Small intestine (tissue), 7 donors: ENCODE measurements around the gene FBXO10. TPM values are rescaled to one million over a fixed set of nuclear protein-coding genes. Genes with fewer than 3 reads are reported as not detected.
A peak's percentile ranks its signal among the peaks of the same experiment; 100 is the strongest.

Experiments
- DNase-seq, 2 donors: peaks; one replicate each; pipeline versions ENCODE4 v3.0.0 to v3.0.0-alpha.2; 2013
- FAIRE-seq: peaks from 2 replicates; lab custom pipeline; 2012; peaks lifted over from hg19 to GRCh38; lab: Jason Lieb, UNC
- H3K27ac ChIP-seq, 3 donors: one replicate each; pipeline ENCODE4 v1.5.1; 2013; ENCODE audit warnings: low read length in 2 of 3, mild to moderate bottlenecking in 2 of 3, control low read depth in 1 of 3, inconsistent platforms in 1 of 3, low read depth in 1 of 3, moderate library complexity in 1 of 3
- H3K27me3 ChIP-seq, 3 donors: one replicate each; pipeline ENCODE4 v1.6.1; 2013; ENCODE audit warnings: low read length in 3 of 3, inconsistent platforms in 1 of 3; ENCODE audit not compliant: control insufficient read depth in 3 of 3, insufficient read depth in 3 of 3
- H3K36me3 ChIP-seq, 3 donors: one replicate each; pipeline ENCODE4 v1.6.1; 2013; ENCODE audit warnings: low read length in 3 of 3, inconsistent platforms in 1 of 3, low read depth in 1 of 3, mild to moderate bottlenecking in 1 of 3, moderate library complexity in 1 of 3; ENCODE audit not compliant: control insufficient read depth in 3 of 3, insufficient read depth in 2 of 3
- H3K4me1 ChIP-seq, 3 donors: one replicate each; pipeline ENCODE4 v1.6.1; 2013; ENCODE audit warnings: low read length in 2 of 3, inconsistent platforms in 1 of 3, low read depth in 1 of 3, mild to moderate bottlenecking in 1 of 3, moderate library complexity in 1 of 3; ENCODE audit not compliant: control insufficient read depth in 3 of 3, insufficient read depth in 2 of 3
- H3K4me3 ChIP-seq, 3 donors: one replicate each; pipeline ENCODE4 v1.5.1; 2013; ENCODE audit warnings: low read length in 3 of 3, control low read depth in 1 of 3, inconsistent platforms in 1 of 3, low read depth in 1 of 3, mild to moderate bottlenecking in 1 of 3, moderate library complexity in 1 of 3
- H3K9me3 ChIP-seq, 2 donors: one replicate each; pipeline ENCODE4 v1.6.1; 2013; ENCODE audit warnings: low read depth in 1 of 2, low read length in 1 of 2; ENCODE audit not compliant: control insufficient read depth in 2 of 2, insufficient read depth in 1 of 2
- WGBS, 3 donors: extraction: QIAGEN DNeasy Blood & Tissue Kit; methylation state at CpG; one replicate each; pipeline ENCODE4 v1.1.7; 2013; 5-methylcytosine and 5-hydroxymethylcytosine counted together
- polyA plus RNA-seq, 4 donors: library from polyadenylated mRNA; stranded (reverse) in 3 of 4; unstranded in 1 of 4; fragments of 200-250 nt in 3 of 4; fragments of 120-200 nt in 1 of 4; gene quantifications; one replicate each; pipeline versions ENCODE4 v1.2.1 to v1.2.3, GENCODE V29; 2013
- donor health status: healthy with polysubstance abuse.
- donor health status: control.
- donor health status: control.
- donor health status: Bipolar disorder and iron deficiency.
- donor health status: healthy.

Gene FBXO10
- polyA plus RNA-seq, 4 donors, result 1.4 to 4.4 (median 2.4) TPM

DNA sequence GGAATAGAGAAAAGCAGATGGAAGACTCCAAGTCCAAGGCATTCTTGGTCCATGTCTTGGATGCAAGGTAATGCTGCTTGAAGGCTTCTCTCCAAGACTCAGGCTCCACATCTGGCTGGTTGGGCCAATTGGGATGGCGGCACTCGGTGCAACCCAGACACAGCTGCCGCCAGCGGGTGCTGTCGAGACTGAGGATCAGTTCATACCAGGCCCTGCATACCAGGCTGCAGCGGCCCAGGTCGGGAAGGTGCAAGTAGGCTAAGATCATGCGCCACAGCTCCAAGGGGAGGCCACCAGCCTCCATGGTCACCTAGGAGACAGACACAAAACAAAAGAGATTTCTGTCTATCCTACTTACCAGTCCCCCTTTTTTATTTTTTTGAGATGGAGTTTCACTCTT, 34.7 kb downstream of the FBXO10 start:
- Histone ChIP-seq H3K9me3 (no peaks in the 10 kb centered on the region), H3K27me3 (no peaks in the 10 kb centered on the region), H3K27ac (no peak overlapping the region), H3K36me3 (peaks cover 0 to 21% (median 2%) of the 10 kb centered on the region in 3 donors), H3K4me1 (no peaks in the 10 kb centered on the region), H3K4me3 (no peak overlapping the region)
- no peak for DNase-seq
- WGBS, 3 donors, result 98 to 100% (median 99%) methylated on average over 8 of the region's 8 CpGs
- no peak for FAIRE-seq

GRCh38 chr9:37540634-37541033, 35.5 kb downstream of the FBXO10 start:
- H3K4me3 ChIP-seq, result no peak overlapping the region
- no peak overlapping the region for H3K27ac ChIP-seq
- WGBS, 3 donors, result 67 to 88% (median 83%) methylated on average over 3 of the region's 3 CpGs
- H3K4me1 ChIP-seq, result no peaks in the 10 kb centered on the region
- H3K36me3 ChIP-seq, result peaks cover 0 to 24% (median 2%) of the 10 kb centered on the region in 3 donors
- FAIRE-seq, result no peak
- no peaks in the 10 kb centered on the region for H3K9me3 ChIP-seq
- peak in 1 of 2 donors; percentile 6 for DNase-seq
- no peaks in the 10 kb centered on the region for H3K27me3 ChIP-seq

DNA sequence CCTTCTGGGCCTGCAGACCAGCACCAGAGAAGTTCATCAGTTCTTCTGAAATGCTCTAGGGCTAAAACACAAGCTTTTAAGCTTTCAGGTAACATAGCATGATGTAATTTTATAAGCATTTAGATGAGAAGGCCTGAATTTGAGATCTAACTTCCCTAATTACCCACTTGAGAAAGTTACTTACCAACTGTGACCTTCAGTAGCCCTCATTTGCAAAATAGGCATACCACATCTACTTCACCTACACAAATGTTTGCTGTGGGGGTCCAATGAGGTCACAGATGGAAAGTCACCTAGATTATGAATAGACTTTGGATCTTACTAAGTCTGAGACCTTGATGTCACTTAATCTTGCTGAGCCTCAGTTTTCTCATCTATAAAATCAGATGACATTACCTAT, 36.5 kb downstream of the FBXO10 start:
- Histone ChIP-seq H3K27me3 (no peaks in the 10 kb centered on the region), H3K36me3 (peaks cover 0 to 27% (median 2%) of the 10 kb centered on the region in 3 donors), H3K27ac (no peak overlapping the region), H3K4me1 (no peaks in the 10 kb centered on the region), H3K4me3 (no peak overlapping the region), H3K9me3 (no peaks in the 10 kb centered on the region)
- DNase-seq (no peak), FAIRE-seq (no peak)

GRCh38 chr9:37538099-37538498, 38.1 kb downstream of the FBXO10 start:
- no peaks in the 10 kb centered on the region for H3K4me1 ChIP-seq
- H3K27me3 ChIP-seq, result no peaks in the 10 kb centered on the region
- no peak overlapping the region for H3K27ac ChIP-seq
- H3K36me3 ChIP-seq, result peaks cover 0 to 27% (median 2%) of the 10 kb centered on the region in 3 donors
- H3K9me3 ChIP-seq, result no peaks in the 10 kb centered on the region
- WGBS, 3 donors, result 83 to 92% (median 87%) methylated on average over 7 of the region's 7 CpGs
- no peak for FAIRE-seq
- no peak overlapping the region for H3K4me3 ChIP-seq
- DNase-seq, result no peak

GRCh38 chr9:37534901-37535300, 41.3 kb downstream of the FBXO10 start:
- Histone ChIP-seq H3K9me3 (no peaks in the 10 kb centered on the region), H3K4me3 (no peak overlapping the region), H3K36me3 (peaks cover 0 to 21% (median 2%) of the 10 kb centered on the region in 3 donors), H3K27ac (no peak overlapping the region), H3K27me3 (no peaks in the 10 kb centered on the region), H3K4me1 (no peaks in the 10 kb centered on the region)
- WGBS, 3 donors, result 84 to 87% (median 87%) methylated on average over 10 of the region's 10 CpGs
- no peak for DNase-seq
- FAIRE-seq, result no peak

DNA sequence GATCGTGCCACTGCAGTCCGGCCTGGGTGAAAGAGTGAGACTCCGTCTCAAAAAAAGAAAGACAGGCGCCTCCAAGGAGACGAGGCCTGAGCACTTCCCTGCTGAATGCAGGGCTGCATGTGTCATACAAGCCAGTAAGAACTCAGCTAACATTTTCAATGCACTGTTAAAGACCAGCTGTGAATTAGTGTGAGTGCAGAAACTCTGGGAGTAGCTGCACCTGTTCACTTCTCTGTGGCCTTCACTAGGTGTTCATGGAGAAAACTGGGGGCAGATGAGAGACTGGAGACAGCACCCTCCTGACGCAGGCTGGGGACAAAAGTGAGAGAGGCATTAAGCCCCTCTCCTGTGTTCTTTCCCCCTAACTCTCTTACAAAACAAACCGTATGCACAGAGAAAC, 41.8 kb downstream of the FBXO10 start:
- no peaks in the 10 kb centered on the region for H3K27me3 ChIP-seq
- H3K27ac ChIP-seq, result no peak overlapping the region
- H3K36me3 ChIP-seq, result peaks cover 0 to 21% (median 2%) of the 10 kb centered on the region in 3 donors
- FAIRE-seq (no peak), DNase-seq (no peak)
- 84 to 96% (median 86%) methylated on average over 7 of the region's 7 CpGs for WGBS, 3 donors
- no peaks in the 10 kb centered on the region for H3K9me3 ChIP-seq
- H3K4me1 ChIP-seq, result no peaks in the 10 kb centered on the region
- H3K4me3 ChIP-seq, result no peak overlapping the region

- H3K4me3 ChIP-seq, result no peak overlapping the region
- peaks cover 0 to 22% (median 0%) of the 10 kb centered on the region in 3 donors for H3K36me3 ChIP-seq
- no peaks in the 10 kb centered on the region for H3K27me3 ChIP-seq
- H3K27ac ChIP-seq, result peak overlapping the region in 2 of 3 donors; percentile 44 to 87
- 86 to 91% (median 87%) methylated on average over 13 of the region's 13 CpGs for WGBS, 3 donors
- H3K9me3 ChIP-seq, result no peaks in the 10 kb centered on the region
- DNase-seq (peak in 1 of 2 donors; percentile 36), FAIRE-seq (no peak)
- H3K4me1 ChIP-seq, result no peaks in the 10 kb centered on the region
These were observed 44.5 kb downstream of the FBXO10 start for GRCh38 chr9:37531699-37532098.

DNA sequence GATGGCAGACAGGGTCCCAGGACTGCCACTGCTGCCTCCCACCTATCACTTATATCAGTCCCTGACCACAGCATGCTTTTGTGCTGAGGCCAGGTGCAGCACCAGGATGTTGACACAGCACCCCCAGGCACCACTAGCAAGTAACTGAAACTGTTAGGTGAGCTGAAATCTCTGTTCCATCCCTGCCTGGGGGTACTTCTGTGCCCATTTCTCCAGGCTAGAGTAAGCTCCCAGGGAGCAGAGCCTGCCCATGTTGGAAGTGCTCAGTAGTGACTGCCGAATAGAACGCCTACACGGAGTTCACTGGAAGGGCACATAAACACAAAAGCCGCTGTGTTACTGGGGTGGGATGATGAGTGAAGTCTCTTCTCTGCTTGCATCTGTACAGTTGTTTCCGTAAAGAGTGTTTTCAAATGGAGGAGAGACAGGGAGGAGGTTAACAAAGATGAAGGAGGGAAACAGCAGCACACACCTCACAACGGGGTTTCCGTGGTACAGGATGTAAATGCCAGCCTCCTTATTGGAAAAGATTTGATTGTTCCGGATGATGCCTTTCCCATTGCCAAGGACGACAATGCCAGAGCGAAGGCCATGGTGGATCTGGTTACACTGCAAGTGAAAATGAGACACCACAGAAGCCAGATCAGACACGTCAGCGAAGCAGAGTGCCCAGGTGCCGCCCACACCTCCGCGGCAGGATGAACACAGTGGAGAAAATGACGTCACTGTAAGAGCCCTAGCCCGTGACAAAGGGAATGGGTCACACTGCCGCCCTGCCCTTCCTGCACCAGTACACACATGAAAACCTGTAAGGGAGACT, 47.3 kb downstream of the FBXO10 start:
- Histone ChIP-seq H3K27ac (peak overlapping the region in 1 of 3 donors; percentile 78), H3K4me1 (no peaks in the 10 kb centered on the region), H3K27me3 (no peaks in the 10 kb centered on the region), H3K9me3 (no peaks in the 10 kb centered on the region), H3K4me3 (no peak overlapping the region), H3K36me3 (peaks cover 0 to 32% (median 0%) of the 10 kb centered on the region in 3 donors)
- peak in 1 of 2 donors; percentile 32 for DNase-seq
- no peak for FAIRE-seq
- 81 to 89% (median 82%) methylated on average over 18 of the region's 18 CpGs for WGBS, 3 donors
